ENCODE measurements around the gene MYO5B.

The MYO5B gene

GRCh38 chr18:50057009-50057408, 137.9 kb downstream of the MYO5B start:
- Histone ChIP-seq H4K20me1 (ENCODE audit: low read depth, low read length) (no peaks in the 10 kb centered on the region), H3K9ac (ENCODE audit: low read length) (no peak overlapping the region), H3F3A (ENCODE audit: insufficient read depth) (no peaks in the 10 kb centered on the region), H2AFZ (ENCODE audit: low read depth, low read length, severe bottlenecking) (no peak overlapping the region), H3K9me2 (replicated peaks; ENCODE audit: insufficient read depth, low read length) (no peaks in the 10 kb centered on the region), H3K9me3 (ENCODE audit: insufficient read depth, low read length) (no peaks in the 10 kb centered on the region), H3K36me3 (ENCODE audit: low read length) (no peaks in the 10 kb centered on the region), H3K27me3 (ENCODE audit: low read length) (no peaks in the 10 kb centered on the region), H3K4me3 (ENCODE audit: insufficient read depth, low read length, poor library complexity, severe bottlenecking) (no peak overlapping the region), H3K79me2 (ENCODE audit: insufficient read depth, low read length) (no peaks in the 10 kb centered on the region), H3K4me2 (ENCODE audit: low read depth, low read length, poor library complexity, severe bottlenecking) (no peak overlapping the region), H3K27ac (ENCODE audit: low read depth, low read length) (no peak overlapping the region)
- TF ChIP-seq EZH2phosphoT487 (conservative IDR thresholded peaks at IDR 0.05; ENCODE audit: low read length) (no peak), CTCF (IDR thresholded peaks at IDR 0.05; ENCODE audit: insufficient read depth, low read length, poor library complexity, severe bottlenecking) (no peak)

DNA sequence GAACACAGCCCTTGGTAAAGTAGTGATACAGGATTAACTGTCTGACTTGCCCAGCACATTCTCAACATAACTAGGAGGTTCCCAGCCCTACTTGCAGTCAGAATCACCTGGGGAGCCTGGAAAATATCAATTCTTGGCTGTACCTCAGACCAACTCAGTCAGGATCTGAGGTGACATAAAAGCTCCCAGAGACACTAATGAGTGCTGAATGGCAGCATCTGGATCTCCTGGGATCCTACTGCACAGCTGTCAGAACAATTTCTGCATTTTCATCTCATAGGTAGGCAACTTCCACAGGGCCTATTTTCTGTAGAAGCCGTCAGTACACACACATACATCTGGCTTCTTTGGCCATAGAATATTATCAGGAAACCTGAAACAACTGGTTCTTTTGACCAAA, 138.8 kb downstream of the MYO5B start:
- Histone ChIP-seq H3K9me2 (replicated peaks; ENCODE audit: insufficient read depth, low read length) (no peaks in the 10 kb centered on the region), H3F3A (ENCODE audit: insufficient read depth) (no peaks in the 10 kb centered on the region), H3K4me3 (ENCODE audit: insufficient read depth, low read length, poor library complexity, severe bottlenecking) (no peak overlapping the region), H2AFZ (ENCODE audit: low read depth, low read length, severe bottlenecking) (no peak overlapping the region), H3K9me3 (ENCODE audit: insufficient read depth, low read length) (no peaks in the 10 kb centered on the region), H3K27me3 (ENCODE audit: low read length) (no peaks in the 10 kb centered on the region), H3K79me2 (ENCODE audit: insufficient read depth, low read length) (no peaks in the 10 kb centered on the region), H3K36me3 (ENCODE audit: low read length) (no peaks in the 10 kb centered on the region), H3K9ac (ENCODE audit: low read length) (no peak overlapping the region), H3K27ac (ENCODE audit: low read depth, low read length) (no peak overlapping the region), H4K20me1 (ENCODE audit: low read depth, low read length) (no peaks in the 10 kb centered on the region), H3K4me2 (ENCODE audit: low read depth, low read length, poor library complexity, severe bottlenecking) (no peak overlapping the region)
- TF ChIP-seq CTCF (IDR thresholded peaks at IDR 0.05; ENCODE audit: insufficient read depth, low read length, poor library complexity, severe bottlenecking) (no peak), EZH2phosphoT487 (conservative IDR thresholded peaks at IDR 0.05; ENCODE audit: low read length) (no peak)

GRCh38 chr18:50055488-50055887, 139.5 kb downstream of the MYO5B start:
- H2AFZ ChIP-seq (ENCODE audit: low read depth, low read length, severe bottlenecking) = no peak overlapping the region
- no peaks in the 10 kb centered on the region for H3K27me3 ChIP-seq (ENCODE audit: low read length)

More at GRCh38 chr18:50055488-50055887, 139.5 kb downstream of the MYO5B start:
- no peak overlapping the region for H3K9ac ChIP-seq (ENCODE audit: low read length)
- H3K27ac ChIP-seq (ENCODE audit: low read depth, low read length) = no peak overlapping the region
- no peak for TF ChIP-seq EZH2phosphoT487 (conservative IDR thresholded peaks at IDR 0.05; ENCODE audit: low read length)
- no peak for TF ChIP-seq CTCF (IDR thresholded peaks at IDR 0.05; ENCODE audit: insufficient read depth, low read length, poor library complexity, severe bottlenecking)
- H3K36me3 ChIP-seq (ENCODE audit: low read length) = no peaks in the 10 kb centered on the region
- H3K4me2 ChIP-seq (ENCODE audit: low read depth, low read length, poor library complexity, severe bottlenecking) = no peak overlapping the region
- H3K79me2 ChIP-seq (ENCODE audit: insufficient read depth, low read length) = no peaks in the 10 kb centered on the region
- no peak overlapping the region for H3K4me3 ChIP-seq (ENCODE audit: insufficient read depth, low read length, poor library complexity, severe bottlenecking)
- no peaks in the 10 kb centered on the region for H3K9me3 ChIP-seq (ENCODE audit: insufficient read depth, low read length)
- H3K9me2 ChIP-seq (replicated peaks; ENCODE audit: insufficient read depth, low read length) = no peaks in the 10 kb centered on the region
- H3F3A ChIP-seq (ENCODE audit: insufficient read depth) = no peaks in the 10 kb centered on the region
- H4K20me1 ChIP-seq (ENCODE audit: low read depth, low read length) = no peaks in the 10 kb centered on the region
